T-helper 2 cell (primary cell): ENCODE results near the gene CCBE1.
A peak's percentile ranks its signal among the peaks of the same experiment; 100 is the strongest.
"Not testable (repeated sequence)": the region's sequence is repeated elsewhere in the genome, so short reads cannot be mapped to it uniquely, and the experiment has no call there.

Experiments
- DNase-seq, 5 experiments: peaks; one replicate each; pipeline versions ENCODE4 v3.0.0 to v3.0.0-alpha.2; 2012 to 2022

The CCBE1 gene

DNA sequence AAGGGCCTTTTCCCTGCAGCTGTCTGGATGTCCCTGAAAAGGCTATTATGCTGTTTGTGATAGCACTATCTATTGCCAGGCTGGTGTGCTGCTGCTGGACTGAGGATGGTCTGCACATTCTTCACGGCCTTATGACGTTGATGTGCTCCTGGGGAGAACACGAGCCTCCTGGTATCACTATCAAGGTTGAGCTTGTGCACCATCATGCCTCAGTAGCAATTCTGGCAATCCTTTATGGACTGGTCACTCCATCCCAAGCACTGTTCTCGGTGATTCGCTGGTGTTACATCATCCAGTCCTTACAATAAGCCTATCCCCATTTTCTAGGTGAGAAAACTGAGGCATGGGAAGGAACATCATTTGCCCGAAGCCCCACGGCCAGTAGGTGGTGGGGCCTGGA, 18.2 kb upstream of the CCBE1 start:
- DNase-seq = no peak

GRCh38 chr18:59714096-59714495, 16.9 kb upstream of the CCBE1 start:
- DNase-seq = not testable (repeated sequence)

GRCh38 chr18:59712311-59712710, 15.1 kb upstream of the CCBE1 start:
- no peak for DNase-seq

- no peak for DNase-seq
Measured at GRCh38 chr18:59708988-59709387, 11.8 kb upstream of the CCBE1 start.

- no peak for DNase-seq
Measured at GRCh38 chr18:59707306-59707705, 10.1 kb upstream of the CCBE1 start.

- DNase-seq = no peak
Measured at GRCh38 chr18:59706499-59706898, 9.3 kb upstream of the CCBE1 start.

GRCh38 chr18:59705145-59705544, 7.9 kb upstream of the CCBE1 start:
- DNase-seq = no peak

GRCh38 chr18:59704146-59704545, 6.9 kb upstream of the CCBE1 start:
- DNase-seq = no peak

GRCh38 chr18:59701272-59701671, 4.0 kb upstream of the CCBE1 start:
- no peak for DNase-seq

DNA sequence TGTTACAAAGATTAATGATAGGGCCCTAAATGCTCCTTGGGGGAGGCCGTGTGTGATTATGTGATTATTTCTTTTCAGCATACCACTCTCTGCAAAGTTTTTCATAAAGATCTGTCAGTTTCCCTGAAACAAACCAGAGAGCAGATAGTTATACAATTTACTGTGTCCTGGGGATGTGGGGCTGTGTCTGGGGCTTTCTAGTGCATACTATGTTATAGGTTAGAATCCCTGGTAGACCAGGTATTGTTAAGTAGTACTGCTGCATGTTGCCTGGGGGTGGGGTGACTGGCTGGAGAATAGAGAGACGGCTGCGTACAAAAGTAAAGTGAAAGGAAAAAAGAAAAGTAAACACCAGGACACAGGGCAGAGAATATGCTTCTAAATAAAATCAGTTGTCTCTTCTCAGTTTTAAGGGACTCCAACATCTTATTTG, 3.3 kb upstream of the CCBE1 start:
- DNase-seq = no peak

DNA sequence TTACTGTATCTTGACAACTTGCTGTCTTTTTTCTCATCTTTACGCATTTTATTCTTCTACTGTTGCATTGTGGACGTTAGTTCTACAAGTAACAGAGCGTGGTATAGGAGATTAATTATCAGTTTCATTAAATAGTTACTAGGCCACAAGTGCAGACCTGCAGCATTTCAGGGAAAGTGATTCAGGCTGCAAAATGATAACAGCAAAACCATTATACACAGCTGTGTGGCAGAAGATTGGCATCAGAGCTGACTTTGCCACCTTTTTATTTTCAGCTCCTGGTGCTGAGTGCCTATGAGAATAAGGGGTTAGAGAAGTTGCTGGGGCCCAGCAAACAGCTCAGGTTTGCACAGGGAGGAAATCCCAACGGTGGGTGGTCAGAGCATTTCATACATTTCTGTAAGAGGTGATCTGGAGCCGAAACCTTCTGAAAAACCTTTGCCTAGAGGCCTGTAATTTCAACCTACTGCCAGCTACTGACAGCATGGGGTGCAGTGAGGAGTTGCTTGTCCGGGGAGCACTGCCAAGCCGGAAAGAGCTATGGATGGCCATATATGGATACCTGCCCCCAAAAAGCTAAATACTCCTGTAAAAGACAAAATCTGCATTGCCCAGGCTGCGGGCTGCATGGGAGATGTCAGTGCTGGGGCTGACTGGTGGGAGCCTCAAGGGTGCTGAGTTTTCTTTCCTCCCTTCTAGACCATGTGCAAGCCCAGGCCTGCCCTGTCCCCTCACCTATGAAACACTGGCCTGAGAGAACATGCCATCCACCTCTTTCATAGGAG, 2.7 kb upstream of the CCBE1 start:
- DNase-seq = no peak

GRCh38 chr18:59699061-59699460, 1.8 kb upstream of the CCBE1 start:
- no peak for DNase-seq

DNA sequence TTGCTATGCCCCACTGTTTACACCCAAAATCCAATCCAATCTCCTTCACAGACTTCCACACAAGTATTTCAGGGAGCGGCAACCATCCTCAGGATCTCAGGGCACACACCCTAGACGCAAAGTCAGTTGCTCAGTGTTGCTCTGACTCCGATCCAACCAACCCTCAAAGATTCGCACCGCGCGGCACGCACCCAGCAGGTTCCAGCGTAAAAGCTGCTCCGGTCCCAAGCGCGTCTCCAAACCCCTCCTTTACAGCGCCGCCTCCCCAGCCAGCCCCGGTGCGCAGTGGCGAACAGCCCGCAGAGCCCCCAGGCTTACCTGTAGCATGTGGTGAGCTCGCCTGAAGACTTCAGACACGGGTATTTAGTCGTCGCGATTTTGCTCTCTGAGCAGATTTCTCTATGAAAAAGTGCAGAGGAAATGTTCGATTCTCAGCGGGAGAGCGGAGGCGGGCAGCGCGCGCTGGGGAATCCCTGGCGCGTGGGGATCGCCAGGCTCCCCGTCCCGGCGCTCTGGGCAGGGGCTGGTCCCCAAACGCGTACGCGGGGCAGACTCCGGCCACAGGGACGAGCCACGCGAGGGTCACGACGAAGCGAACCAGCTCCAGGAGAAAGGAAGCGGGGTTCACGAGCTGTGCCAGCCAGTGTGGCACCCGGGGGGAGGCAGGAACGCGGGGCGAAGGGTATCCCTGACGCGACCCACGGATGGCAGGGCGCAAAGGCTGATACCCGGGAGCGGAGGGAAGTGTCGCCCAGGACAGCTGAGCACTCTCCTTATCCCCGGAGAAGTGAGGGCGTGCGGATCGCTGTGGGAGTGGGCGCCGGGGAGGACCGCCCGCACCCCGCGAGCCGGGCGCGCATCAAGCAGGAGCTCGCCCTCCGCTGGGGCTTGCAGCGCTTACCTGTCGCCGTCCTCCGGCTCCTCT, 650 bp downstream of the CCBE1 start:
- peak in 1 of 5 experiments; percentile 16 for DNase-seq

DNA sequence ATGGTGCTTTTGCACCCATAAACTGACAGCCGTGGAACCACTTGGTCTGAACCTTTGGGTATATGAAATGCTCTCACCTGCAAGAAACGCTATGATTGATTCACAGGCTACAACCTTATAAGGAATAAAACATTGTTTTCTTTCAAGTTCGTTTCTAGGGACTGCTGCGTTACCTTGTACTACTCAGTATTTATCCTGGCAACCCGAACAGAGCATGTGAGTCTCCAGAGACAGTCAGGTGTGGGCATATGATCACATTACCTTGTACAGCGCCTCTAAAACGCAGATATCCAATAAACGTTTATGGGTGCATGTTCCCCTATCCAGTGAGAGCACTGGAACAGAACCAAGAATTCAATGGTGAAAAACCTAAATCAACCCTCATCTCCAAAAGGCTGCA, 1.7 kb downstream of the CCBE1 start:
- DNase-seq = no peak

DNA sequence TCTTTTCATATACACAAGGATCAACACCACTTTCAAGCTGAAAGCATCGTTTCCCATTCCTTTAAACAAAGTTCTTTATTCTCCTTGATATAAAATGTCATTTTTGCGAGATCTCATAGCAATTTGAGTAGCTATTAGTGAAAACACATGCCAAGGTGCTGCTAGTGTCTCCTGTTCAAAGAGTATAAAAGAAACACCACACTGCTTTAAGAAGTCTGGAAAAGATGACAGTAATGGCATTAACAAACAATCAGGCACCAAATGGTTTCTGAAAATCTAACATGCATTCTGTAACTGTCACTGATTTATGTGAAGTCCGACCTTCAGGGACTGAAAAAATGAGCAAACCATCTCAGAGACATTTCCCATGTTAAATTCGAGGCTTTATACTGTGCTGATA, 2.4 kb downstream of the CCBE1 start:
- no peak for DNase-seq

DNA sequence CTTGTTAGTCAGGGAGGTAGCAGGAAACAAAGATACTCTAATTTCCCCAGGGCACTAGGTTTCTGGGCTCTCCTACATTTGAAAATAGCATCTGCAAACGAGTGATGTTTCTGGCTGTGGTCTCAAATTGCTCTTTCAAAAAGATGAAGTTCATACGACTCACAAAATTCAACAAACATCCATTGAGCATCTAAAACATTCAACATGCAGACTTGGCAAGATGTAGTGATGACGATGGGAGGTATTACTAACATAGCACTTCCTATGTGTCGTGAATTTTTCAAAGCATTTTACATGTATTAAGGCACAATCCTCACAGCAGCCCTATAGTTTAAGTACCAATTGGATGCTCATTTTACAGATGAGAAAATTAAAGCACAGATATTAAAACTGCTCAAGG, 5.2 kb downstream of the CCBE1 start:
- DNase-seq = no peak

DNA sequence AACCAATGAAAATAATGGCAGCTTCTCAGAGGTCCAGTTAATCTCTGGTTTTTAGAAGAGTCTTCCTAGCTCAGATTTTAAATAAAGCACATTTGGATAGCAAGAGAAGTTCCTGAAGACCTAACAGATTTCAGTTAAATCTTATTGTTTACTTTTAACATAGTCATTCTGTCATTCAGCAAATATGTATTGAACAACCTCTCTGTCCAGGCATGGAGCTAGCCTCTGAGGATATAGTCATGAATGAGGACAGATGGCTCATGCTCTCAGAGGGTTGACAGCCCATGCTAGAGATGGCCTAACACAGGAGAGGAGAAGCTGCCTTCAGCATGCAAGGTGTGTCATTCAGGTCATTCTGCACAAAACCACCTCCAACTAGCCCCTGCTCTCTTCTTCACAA, 6.2 kb downstream of the CCBE1 start:
- DNase-seq = no peak

DNA sequence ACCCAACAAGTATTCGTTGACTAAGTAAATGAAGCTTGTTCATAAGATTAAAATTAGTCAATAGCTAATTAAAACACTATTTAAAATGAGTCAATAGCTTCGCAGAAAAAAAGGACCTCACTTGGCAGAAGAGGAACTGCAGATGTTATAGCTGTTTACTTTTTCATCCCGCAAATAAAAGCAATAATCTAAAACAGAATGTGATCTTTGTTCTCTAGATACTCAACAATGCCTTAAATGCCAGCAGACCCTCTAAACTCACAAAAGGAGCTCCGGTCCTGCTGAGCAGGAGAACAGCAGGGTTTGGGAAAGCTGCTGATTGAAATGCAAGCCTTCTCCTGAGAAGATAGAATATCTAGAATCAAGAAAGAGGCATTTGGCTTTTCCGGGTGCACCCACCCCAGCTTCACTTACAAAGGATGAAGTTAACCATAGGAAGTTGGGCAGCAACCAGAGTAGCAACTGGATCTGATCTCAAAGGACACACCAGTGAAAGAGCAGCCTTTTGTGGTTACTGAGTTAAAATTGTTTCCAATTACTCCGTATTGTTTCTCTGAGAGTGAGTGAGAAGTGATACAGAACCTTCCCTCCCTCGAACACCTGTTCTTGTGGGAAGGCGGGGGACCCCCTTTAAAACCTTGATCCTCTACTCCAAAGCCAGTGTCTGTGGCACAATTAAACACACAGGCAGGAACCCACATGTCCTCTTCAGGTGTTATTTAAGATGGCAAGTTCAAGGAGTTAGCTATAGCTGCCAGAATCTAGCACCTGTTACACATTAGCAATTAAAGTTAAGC, 6.8 kb downstream of the CCBE1 start:
- no peak for DNase-seq

GRCh38 chr18:59689756-59690155, 7.5 kb downstream of the CCBE1 start:
- no peak for DNase-seq

DNA sequence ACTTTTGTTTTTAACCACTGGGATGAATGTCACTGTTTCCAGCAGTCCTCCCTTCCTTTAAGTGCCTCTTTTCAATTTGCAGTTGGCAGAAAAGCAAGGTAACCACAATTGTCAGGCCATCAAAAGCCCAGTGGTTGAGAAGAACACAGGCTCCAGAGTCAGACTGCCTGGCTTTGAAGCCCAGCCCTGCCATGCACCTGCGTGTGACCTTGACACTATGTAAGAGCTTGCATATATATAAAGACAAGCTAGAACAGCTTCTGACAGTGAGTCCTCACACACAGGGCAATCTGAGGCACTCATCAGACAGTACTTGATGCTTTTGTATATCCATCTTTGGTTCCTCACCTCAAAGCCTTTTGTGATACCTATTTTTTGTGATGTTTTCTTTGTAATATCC, 11.0 kb downstream of the CCBE1 start:
- DNase-seq = no peak

DNA sequence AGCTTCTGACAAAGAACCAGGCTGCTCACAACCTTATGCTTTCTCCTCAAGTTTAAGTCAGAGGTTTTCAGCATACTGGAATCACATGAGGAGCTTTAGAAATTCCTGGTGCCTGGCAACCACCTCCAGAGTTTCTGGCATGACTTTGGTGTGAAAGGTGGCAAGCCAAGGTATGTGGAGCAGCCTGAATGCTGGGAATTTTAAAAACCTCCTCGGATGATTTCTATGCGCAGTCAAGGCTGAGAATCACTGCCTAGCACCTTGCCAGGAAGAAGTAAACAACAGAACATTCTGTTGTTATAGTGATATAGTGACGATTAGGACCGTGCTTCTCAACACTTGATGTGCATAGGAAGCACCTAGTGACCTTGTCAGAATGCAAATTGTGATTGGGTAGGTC, 11.7 kb downstream of the CCBE1 start:
- DNase-seq = no peak

GRCh38 chr18:59684777-59685176, 12.4 kb downstream of the CCBE1 start:
- DNase-seq = no peak

GRCh38 chr18:59681521-59682004, 15.7 kb downstream of the CCBE1 start:
- DNase-seq = no peak
